DMS153 treated with DMSO at 0.1 percent for 48 hours (cell line): ENCODE data around the gene POPDC2.

ENCODE experiments used
- DNase-seq: peaks from one replicate; lab custom pipeline; 2025; ENCODE audit not compliant: unreplicated experiment; lab: John Stamatoyannopoulos, UW

The POPDC2 gene

GRCh38 chr3:119642746-119643473 is 17.5 kb downstream of the POPDC2 start:
- DNase-seq, result no peak

DNA sequence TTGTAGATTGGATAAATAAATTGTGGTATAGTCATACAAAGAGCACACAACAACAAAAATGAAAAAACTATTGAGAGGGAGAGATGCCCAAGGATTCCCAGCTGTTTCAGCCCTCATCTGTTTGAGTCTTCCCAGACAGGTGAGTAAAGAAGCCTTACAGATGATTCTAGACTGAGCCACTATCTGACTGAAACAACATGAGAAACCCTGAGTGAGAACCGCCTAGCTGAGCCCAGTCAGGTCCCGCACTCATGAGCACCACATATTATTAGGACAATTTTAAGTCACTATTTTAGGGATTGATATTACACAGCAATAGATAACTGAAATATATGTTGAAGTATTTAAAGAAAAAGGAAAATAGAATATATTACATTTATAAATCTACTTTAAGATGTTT is 19.0 kb downstream of the POPDC2 start:
- no peak for DNase-seq

- no peak for DNase-seq
Measured at GRCh38 chr3:119639494-119640350, 20.7 kb downstream of the POPDC2 start.

GRCh38 chr3:119637679-119638477 is 22.5 kb downstream of the POPDC2 start:
- no peak for DNase-seq

DNA sequence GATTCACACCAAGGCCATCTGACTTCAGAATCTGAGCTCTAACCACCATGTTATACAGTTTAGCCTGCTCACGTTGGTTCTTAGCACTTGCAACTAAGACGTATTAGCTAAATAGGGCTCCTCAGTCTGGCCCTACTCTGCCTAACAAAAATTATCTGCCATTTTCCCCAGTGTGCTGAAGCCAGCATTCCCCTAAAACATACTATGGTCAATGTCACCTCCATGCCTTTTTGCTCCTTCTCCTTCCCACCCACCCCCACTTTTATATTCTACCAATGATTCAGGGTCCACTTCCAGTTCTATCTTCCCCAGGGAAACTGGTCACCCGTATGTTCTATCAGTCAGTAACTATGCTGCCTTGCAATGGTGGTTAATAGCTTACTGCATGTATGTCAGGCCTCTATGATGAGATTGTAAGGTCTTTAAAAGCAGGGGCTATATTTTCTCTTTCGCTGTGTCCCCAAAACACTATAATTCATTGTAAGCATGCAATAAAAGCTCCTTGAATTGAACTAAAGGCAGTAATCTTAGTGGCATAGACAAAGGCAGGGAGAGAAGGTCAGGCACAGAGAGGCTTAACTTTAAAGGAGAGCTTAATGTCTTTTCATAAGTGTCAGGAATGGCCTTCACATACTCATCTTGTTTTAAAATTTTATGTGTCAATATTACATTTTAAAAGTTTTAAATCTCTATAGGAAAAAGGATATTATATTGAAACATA is 23.3 kb downstream of the POPDC2 start:
- no peak for DNase-seq

GRCh38 chr3:119636249-119636648 is 24.1 kb downstream of the POPDC2 start:
- DNase-seq, result no peak

DNA sequence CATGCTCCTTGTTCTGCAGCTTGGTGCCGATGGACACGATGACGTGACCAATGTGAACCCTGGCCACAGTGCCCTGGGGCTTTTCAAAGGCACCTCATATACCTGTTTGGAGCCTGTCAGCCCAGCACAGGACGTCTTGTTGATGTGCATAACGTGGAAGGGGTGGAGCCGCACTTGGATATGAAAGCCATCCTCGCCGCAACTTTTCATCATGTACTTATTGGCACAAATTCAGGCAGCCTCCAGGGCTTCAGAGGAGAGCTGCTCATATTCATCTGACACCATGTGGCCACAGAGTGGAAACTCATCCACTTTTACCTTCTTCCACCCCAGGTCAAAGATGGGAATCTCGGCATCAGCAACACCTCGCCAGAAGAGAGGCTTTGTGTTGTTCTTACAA is 24.7 kb downstream of the POPDC2 start:
- no peak for DNase-seq

DNA sequence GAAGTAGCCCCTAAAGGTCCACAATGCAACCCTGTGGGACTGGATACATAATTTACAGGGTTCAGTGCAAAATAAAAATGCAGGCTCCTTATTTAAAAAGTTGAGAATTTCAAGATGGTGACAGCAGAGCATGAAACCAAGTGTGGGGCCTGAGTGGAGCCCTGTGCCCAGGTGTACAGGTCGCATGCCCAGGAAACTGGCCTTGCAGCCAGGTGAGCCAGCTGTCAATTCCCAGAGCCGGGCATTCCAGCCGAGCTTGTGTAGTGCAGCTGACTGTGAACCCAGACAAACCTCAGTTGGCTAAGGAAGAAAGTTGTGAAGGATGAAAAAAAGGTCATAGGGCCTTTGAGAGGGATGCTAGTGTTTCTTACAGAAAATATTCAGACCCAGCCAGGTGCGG is 27.6 kb downstream of the POPDC2 start:
- no peak for DNase-seq

DNA sequence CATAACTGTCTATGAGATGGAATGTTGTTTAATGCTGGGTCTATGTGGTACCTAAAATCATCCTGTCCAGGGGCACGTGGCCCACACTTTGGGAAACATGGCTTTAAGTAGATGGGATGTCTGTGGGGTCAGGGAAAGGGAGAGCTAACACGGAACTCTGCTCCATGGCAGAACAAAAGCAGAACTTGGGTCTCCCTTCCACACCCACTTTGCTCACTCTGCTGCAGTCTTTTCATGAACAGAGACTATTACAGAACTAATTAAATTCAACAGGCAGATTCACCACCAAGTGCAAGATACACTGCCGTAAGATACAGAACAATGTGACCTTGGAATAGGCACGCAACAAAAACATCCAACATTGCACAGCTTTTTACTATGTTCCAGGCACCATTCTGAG is 28.2 kb downstream of the POPDC2 start:
- DNase-seq, result no peak

DNA sequence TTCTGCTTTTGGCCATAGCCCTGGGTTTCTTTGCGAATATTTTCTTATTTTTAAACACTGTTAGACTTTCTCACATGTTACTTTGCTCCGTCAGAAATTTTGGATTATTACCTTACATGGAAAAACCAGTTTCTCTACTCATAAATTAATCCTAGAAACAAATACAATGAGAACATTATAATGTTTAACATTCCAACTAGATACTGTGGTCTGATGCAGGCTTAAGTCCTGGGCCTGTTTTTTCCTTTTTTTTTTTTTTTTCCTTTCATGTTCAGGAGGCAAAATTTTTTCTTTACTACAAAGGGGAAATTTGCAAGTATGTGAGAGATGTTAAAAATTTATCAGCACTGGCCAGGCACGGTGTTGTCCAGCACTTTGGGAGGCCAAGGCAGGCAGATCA is 28.9 kb downstream of the POPDC2 start:
- DNase-seq, result no peak

- DNase-seq, result no peak
Measured at GRCh38 chr3:119630880-119631329, 29.5 kb downstream of the POPDC2 start.

DNA sequence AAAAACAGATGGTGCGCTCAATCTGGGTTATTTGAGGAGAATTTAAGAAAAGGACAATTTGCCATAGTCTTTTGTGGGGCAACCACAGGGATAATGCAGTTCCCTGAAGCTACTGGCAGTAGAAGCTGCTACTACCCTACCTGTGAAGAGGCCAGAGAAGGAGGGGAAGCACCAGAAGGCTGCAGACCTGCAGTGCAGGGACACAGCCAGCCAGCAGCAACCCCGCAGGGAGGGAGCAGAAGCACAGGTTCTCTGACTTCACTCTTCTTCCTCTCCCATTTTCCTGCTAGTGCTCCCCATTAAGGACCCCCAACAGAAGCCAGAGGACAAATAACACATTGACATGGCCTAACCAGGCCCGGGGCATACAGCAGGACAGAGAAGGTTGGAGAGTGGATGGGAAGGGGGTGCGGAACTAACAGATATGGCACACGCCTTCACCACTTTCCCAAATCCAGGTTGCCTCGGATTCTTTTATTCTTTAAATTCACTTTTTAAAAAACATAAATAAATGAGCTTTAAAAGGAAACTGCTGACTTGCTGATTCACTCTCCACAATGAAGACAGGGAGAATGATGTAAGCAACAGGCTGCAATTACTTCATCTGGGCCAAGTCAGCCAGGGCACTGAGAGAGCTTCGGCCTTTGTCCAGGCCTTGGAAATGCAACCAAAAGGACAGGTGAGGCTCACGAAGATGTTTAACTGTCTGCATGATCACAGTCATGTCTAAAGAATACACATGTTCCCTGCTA is 30.1 kb downstream of the POPDC2 start:
- no peak for DNase-seq

DNA sequence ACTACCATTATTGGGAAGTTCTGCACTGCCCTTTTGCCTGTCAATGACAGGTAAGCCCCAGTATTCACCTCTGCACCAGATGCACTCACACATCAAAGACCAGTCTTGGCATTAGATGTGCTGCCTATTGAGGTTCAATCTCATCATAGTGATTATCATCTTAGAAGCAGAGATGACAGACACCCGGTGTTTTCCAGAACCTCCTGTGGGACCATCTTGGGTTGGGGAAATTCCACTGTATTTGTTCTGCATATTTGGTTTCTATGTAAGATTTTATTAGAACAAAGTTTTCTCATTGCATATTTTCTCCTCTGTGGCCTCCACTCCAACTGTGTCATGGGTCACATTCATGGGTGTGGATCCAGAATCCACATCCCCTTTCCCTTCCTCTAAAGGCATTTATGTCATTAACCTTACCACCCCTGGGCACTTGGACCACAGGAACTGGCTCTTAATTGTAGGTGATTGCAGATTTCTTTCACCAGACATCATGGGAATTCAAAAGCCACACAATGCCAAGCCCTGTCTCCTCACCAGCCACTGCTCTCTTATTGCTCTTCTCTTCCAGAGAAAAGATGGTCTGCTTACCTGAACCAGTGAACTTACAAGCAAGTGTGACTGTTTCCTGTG is 31.5 kb downstream of the POPDC2 start:
- DNase-seq, result no peak

GRCh38 chr3:119628390-119628789 is 32.0 kb downstream of the POPDC2 start:
- no peak for DNase-seq

GRCh38 chr3:119627461-119627860 is 32.9 kb downstream of the POPDC2 start:
- DNase-seq, result no peak

DNA sequence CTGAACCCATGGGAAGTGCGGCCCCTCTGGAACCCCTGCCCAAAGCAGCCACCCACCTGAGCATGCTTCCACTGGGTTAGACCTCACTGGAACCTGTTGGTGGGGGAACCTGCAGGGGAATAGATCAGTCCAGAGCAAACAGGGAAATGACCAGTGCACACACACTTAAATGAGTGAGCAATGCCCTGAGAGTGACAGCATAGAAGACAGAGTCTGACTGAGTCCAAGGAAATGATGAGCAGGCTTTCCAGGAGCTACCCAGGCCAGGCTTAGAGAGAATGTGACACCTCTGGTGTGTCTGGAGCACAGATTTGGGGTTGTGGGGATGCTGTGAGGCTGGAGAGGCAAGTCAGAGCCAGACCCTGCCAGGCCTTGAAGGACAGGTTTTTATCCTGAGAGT is 34.2 kb downstream of the POPDC2 start:
- DNase-seq, result no peak

DNA sequence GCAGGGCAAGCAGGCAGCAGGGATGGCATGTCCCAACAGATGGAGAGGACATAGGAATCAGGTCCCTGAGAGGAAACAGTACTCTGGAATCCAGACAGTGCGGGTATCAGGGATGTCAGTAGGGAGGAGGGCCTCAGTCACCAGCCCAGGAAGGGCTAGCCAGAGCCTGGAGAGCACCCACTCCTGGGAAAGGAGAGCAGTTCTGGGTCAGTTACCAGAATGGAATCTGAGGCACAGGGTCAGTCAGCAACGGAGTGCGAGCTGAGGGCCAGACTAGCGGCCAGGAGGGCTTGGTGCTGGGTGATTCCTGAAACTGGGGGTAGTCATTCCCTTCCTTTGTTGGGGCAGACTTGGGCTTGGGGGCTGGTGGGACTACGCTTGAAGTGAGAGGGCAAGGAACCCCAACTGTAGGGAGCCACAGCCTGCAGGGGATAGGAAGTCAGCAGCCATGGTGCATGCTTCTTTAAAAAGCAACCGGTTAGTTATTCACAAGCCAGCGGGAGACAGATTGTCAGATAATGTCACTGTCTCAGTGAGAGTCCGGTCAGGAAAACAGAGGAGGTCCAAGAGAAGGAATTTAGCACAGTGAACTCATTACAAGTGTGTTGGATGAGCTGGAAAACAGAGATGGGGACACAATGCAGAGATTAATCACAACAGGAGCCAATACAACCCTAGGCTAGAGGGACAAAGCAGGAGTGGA is 34.8 kb downstream of the POPDC2 start:
- DNase-seq, result no peak

DNA sequence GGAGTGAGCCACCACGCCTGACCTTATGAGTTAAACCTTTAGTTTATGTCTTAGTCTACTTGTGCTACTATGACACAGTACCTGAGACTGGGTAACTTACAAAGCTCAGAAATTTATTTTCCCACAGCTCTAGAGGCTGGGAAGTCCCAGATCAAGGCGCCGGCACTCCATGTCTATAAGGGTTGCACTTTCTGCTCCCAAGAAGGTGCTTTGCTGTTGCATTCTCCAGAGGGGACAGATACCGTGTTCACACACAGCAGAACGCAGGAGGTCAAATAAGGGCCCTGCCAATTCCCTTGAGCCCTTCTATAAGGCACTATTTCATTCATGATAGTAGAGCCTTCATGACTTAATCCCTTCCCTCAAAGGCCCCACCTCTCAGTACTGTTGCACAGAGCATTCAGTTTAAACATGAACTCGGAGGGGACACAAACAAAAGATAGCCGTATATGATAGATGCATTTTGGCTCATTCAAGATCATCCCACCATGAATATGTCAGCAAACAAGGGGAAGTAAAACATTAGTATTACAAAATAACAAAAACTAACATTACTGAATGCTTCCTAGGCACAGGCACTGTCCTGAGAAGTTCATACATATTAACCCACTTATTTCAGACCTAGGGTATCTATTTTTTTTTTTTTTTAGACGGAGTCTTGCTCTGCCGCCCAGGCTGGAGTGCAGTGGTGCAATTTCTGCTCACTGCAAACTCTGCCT is 36.2 kb downstream of the POPDC2 start:
- no peak for DNase-seq
